OCI-LY3 (cell line): Measurements from ENCODE around the gene TXK.

Source experiments
- EZH2phosphoT487 ChIP-seq: fragments of 200-600 bp; shearing (Covaris generic); IDR thresholded peaks from 2 replicates; pipeline ENCODE4 v1.6.1; 2018; ENCODE audit warnings: antibody characterized with exemption, mixed run types, low read depth
- TF ChIP-seq, protein P1 (sequence below): fragments of 200-600, 300-600 bp; sonication (generic); IDR thresholded peaks from 2 replicates; pipeline ENCODE4 v1.5.1; 2014; ENCODE audit warnings: antibody characterized with exemption, low read length, low read depth

DNA sequence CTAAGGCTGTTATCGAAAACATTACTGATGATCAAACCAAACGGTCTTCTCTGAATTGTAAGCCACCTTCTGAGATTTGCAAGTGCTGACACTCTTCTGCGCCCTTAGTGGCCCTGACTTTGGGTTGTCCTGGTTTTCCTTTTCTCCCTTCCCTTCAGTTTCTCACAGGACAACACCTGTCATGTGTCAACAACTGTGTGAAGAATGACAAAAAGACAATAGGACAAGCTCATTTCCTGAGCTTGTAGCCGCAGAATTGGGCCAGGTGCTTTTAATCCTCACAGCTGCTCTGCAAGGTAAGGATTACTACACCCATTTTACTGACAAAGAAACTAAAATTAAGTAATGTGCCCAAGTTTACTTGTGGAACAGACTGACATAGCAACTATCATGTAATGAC, 44.9 kb upstream of the TXK start:
- TF ChIP-seq, protein P1, sequence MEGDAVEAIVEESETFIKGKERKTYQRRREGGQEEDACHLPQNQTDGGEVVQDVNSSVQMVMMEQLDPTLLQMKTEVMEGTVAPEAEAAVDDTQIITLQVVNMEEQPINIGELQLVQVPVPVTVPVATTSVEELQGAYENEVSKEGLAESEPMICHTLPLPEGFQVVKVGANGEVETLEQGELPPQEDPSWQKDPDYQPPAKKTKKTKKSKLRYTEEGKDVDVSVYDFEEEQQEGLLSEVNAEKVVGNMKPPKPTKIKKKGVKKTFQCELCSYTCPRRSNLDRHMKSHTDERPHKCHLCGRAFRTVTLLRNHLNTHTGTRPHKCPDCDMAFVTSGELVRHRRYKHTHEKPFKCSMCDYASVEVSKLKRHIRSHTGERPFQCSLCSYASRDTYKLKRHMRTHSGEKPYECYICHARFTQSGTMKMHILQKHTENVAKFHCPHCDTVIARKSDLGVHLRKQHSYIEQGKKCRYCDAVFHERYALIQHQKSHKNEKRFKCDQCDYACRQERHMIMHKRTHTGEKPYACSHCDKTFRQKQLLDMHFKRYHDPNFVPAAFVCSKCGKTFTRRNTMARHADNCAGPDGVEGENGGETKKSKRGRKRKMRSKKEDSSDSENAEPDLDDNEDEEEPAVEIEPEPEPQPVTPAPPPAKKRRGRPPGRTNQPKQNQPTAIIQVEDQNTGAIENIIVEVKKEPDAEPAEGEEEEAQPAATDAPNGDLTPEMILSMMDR: no peak
- TF ChIP-seq EZH2phosphoT487: no peak
